SK-N-MC (cell line): ENCODE data around the gene CEMP1.

ENCODE experiments used
- EZH2 ChIP-seq: fragments of 200-600 bp; sonication (generic); IDR thresholded peaks from one replicate; pipeline ENCODE4 v1.6.1; 2017; ENCODE audit warnings: antibody characterized with exemption
- FOXP2 ChIP-seq: optimal IDR thresholded peaks from 2 replicates; pipeline ENCODE3; 2011; ENCODE audit warnings: mild to moderate bottlenecking, moderate library complexity; ENCODE audit not compliant: insufficient read depth; ENCODE audit errors: extremely low read length, control extremely low read depth
- POLR2AphosphoS5 ChIP-seq: IDR thresholded peaks from 2 replicates; pipeline ENCODE4 v1.6.1; 2012; ENCODE audit warnings: mild to moderate bottlenecking, low read depth, low read length, borderline replicate concordance

DNA sequence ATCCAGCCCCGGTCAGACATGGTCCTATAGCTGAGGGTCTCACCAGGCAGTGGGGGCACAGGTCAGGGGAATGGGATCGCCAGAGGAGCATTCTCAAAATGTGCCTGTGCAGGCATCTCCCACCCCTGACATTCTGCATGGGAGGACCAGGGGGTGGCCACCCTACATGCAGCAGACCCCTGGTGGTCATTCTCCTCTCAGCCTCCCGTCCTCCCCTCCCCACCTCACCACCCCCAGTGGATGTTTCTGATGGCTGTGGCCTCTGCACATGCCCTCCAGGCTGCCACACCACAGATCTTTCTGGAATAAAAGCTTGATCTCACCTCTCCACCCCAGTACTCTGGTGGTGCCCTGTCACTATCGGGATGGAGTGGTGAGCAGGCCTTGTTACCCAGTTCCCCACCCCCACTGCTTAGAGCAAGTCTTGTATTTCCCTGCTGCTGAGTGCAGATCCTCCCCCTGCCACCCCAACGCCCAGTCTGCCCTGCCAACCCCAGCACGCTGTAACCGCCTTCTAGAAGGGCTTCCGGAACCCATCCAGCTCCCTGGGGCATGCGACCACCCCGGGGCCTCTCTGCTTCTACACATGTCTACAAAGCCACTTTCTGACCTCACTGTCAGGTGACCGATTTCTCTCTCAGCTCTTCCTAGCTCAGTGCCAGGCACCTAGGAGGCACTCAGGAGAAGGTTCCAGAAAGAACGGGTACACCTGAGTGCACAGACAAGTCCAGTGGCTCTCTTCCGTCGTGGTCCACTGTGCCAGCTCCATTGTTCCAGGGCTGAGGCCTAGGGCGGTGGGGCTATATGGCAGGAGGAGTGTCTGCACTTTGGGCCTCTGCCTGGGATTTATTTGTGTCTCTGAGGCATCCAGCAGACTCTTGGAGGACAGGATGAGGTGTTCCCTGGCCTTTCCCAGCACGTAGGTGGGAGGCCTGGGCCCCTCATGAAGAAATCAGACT is 47.0 kb downstream of the CEMP1 start:
- TF ChIP-seq EZH2 (no peak), POLR2AphosphoS5 (no peak), FOXP2 (no peak)
